Fibroblast of skin of abdomen (primary cell): ENCODE results near the gene KRT7.
"Not testable (repeated sequence)": the region's sequence is repeated elsewhere in the genome, so short reads cannot be mapped to it uniquely, and the experiment has no call there.

Source experiments
- DNase-seq: peaks from one replicate; pipeline ENCODE4 v3.0.0-alpha.2; 2013

Gene KRT7

DNA sequence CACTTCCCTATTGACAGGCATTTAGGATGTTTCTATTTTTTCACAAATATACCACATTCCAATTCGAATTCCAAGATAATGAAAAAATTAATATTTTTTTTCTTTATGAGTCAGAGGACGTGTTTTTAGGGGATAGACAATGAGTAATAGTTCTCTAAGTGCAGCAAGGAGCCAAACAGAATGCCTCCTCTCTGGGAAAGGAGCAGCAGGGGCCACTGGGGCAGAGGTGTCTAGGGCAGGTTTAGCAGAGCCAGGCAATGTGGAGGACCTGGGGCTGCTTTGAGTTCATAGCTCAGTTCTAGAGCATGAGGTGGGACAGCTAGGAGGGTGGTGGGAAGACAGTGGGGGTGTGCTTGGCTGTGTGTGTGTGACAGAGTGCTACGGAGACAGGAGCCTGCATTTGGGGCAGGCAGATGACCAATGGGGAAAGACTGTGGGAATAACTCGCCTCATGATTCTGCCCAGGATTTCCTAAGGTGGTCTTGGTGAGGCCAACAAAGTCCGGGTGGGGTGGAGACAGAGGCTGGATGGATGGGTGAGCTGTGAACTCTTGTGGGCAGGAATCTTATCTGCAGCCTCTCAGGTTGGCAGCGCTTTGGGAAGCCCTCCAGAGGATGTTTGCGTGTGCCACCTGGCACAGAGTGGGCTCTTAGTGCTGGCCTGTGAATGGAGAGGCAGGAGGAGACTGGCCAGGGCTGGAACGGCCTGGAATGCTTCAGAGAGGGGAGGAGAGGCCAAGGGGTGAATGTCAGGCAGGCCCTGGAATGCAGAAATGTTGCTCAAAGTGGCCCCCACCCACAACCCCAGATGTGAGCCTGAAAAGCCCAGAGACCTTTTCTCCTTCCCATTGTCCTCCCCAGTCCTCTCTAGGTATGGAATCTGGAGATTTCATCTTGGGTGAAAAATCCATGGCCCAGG is 2.4 kb upstream of the KRT7 start:
- peak; percentile 90 for DNase-seq

DNA sequence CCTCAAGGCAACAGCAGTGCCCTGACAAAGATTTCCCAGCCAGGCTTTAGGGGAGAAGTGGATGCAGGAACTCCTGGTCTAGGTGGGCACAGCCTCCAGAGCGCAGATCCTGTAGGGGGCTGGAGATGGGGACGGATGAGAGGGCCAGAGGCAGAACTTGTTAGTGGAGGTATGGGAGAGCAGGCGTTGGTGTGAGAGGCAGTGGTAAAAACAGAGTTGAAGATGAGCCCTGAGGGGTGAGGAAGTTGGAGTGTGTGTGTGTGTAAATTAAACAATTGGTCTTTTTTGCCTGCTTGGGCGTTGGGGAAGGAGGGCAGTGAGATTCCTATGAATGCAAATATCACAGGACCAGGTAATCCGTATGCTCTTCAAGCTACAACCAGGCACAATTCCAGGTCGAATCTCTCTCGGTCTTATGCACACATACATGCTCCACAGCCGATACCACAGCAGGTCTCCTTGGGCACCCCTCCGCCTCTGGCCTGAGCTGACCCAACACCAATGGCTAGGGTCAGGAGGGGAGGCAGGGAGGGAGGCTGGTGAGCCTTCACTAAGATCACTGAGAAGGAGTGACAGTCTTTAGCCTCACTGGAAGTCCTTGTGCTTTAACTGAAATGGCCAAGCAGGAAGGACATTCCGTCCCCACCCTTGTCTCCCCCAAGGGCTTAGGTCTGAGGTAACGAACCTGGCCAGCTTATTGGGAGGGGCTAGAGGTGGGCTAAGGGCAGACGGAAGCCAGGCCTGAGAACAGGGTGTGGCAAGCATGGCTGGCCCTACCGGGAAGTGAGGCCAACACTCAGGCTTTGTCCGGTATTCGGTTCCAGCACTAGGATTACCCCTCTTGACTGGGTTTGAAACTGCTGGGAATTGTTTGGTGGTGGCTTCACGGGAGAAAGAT is 1.5 kb upstream of the KRT7 start:
- no peak for DNase-seq

DNA sequence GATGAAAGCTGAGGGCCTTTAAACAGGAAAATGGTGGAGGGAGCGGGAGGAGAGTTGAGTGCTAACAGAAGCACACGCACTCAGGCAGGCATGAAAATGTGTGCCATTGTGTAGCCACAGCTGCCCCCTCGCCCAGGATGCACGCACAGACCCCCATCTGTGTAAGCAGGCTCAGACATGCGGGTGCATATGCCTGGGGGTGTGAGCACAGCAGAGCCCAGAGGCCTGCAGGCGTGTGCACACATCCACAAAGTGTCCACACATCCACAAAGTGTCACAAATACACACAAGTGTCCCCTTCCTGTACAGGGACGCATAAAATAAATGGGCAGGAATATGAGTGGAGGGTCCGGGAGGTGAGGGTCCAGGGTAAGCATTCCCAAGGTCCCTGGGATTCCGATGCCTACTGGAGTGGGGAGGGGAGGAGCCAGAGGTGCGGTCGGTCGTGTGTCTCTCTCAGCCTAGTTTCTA is 805 bp upstream of the KRT7 start:
- no peak for DNase-seq

DNA sequence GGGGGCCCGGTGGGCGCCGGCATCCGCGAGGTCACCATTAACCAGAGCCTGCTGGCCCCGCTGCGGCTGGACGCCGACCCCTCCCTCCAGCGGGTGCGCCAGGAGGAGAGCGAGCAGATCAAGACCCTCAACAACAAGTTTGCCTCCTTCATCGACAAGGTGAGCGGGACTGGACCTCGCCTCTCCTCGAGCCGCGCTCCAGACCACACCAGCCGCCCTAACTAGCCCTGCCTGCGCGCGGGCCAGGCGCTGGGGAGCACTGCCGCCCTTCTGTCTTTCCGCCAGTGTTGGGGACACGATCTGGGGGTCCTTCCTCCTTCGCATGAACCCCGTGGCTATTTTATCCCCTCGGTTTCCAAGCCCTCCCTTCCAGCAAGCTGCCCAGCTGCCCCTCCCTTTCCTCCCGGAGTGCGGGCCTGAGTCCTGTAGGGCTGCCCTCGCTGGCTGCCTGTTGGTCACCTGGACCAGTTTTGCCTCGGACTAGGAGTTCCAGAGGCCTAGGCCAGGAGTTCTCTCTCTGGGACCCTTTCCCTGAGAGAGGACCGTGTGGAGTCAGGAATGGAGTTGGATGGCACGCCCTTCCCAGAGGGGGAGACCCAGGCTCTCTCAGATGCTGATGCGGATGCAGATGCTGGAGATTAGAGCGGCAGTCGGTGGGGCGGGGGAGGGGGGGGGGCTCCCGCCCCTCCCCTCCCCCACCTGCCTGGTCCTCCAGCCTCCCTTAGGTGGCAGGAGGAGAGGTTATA is 592 bp downstream of the KRT7 start:
- DNase-seq: no peak

DNA sequence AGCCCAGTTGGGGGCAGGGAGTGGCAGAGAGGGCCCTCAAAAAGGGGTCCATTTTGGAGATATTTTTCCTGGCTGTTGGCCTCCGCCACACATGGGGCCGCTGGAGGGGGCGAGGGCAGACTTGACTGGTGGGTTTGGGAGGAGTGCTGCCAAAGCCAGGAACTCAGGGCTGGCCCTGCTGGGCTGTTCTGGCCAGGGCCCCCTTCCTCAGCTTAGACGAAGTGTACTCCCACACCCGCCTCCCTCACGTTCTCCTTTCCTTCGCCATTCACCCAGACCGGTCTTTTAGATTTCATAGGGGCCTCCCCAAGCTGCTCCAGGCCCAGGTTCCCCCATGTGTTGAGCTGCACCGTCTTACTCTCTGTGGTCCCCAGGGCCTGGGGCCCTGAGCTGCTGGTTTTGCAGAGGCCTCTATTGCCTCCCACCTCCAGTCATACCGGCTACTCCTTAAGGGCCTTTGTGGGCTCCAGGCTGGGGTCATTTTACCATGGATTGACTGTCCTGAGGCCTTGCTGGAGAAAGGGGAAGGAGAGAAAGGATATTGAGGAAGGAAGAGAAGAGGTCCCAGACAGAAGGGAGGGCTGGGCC is 1.3 kb downstream of the KRT7 start:
- DNase-seq: no peak

DNA sequence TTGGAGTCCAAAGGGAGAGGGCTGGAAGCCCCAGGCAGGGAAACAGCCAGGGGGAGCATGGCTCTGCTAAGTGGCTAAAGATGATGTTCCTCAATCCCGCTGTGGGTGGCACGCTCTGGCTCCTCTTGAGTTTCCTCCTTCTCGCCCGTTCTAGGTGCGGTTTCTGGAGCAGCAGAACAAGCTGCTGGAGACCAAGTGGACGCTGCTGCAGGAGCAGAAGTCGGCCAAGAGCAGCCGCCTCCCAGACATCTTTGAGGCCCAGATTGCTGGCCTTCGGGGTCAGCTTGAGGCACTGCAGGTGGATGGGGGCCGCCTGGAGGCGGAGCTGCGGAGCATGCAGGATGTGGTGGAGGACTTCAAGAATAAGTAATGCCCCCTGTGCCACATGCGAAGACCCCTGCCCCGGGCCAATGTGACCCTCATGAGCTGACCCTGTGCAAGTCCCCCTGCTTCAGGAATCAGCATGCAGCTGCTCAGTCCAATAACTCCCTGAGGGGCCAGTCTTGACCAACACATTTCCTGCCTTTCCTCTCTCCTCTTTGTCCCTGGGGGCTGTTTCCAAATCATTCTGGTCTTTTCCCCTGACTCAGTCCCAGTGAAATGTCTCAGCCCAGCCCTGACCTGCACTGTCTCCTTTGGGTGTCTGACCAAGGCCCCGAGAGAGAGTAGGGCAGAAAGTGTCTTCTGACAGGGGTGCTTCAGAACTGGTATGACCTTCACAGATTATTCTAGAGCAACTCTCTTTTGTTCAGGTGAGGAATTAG is 2.1 kb downstream of the KRT7 start:
- no peak for DNase-seq

DNA sequence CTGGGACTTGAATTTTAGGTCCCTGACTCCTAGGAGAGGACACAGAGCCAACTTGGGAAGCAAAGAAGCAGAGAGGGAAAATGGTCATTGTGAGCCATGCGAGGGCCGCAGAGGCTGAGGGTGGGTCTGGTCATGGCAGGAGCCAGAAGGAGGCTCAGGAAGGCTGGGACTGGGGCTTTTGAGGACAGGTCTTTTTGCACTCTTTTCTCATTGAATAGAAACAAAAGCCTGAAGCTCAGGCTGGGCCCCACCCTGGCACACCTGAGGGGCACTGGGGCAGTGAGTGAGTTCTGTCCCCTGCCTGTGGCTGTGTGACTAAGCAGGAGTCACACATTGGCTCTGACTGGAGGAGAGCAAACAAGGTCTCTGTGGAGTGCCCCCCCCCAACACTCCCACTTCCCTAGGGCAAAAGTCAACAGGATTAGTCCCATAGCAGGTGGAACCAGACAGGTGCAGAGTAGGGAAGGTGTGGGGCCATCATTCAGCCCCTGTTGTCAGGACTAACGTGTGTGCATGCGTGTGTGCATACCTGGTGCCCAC is 2.8 kb downstream of the KRT7 start:
- DNase-seq: no peak

DNA sequence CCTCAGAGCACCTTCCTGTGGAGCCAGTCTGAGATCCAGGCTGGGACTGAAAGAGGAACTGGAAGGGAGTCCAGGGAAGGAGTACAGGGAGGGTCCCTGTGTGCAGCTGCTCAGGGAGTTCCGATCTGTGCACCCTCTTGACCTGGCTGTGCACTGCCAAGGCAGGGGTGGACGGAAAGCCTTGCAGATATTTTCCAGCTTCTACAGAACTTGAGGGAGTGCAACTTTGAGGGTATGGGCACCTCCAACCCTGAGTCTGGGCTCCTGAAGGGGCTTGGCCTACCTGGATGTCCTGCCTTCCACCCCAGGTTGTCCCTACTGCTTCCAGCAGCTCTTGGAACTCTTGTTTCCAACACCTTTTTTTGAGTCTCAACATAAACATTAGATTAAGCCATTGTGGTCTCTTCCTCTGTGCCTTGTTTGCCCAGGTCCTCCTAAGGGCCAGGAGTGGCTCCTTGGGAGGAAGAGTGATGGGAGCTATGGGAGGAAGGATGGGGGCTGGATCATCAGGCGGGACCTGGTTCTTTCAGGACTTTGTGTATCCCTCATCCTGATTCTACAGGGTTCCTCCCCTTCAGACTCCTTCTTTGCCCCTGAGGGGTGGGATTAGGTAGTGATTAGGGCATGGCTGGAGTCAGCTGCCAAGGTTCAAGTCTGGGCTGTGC is 3.5 kb downstream of the KRT7 start:
- no peak for DNase-seq

DNA sequence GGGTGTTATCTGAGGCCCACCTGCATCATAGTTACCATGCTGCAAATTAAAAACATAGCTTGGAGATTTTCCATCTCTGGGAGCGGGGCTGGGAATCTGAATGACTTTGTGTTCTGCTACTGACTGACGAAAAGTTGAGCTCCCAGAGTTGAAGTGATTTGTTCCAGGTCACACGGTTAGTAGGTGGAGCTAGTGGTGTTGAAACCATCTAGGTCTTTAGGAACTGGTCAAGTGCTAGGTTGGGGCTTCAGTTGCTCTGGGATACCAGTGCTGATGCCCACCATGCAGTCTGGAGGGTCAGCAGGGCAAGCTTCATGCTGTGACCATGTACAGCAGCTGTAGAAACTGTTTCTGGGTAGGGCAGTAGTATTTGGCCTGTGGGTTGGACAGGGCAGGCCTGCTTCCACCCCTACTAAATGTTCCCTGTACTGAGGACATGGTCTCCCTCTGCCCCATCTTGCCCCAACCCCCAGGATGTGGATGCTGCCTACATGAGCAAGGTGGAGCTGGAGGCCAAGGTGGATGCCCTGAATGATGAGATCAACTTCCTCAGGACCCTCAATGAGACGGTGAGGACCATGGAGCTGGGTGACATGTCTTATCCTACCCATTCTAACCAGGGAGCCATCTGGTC is 5.3 kb downstream of the KRT7 start:
- no peak for DNase-seq

DNA sequence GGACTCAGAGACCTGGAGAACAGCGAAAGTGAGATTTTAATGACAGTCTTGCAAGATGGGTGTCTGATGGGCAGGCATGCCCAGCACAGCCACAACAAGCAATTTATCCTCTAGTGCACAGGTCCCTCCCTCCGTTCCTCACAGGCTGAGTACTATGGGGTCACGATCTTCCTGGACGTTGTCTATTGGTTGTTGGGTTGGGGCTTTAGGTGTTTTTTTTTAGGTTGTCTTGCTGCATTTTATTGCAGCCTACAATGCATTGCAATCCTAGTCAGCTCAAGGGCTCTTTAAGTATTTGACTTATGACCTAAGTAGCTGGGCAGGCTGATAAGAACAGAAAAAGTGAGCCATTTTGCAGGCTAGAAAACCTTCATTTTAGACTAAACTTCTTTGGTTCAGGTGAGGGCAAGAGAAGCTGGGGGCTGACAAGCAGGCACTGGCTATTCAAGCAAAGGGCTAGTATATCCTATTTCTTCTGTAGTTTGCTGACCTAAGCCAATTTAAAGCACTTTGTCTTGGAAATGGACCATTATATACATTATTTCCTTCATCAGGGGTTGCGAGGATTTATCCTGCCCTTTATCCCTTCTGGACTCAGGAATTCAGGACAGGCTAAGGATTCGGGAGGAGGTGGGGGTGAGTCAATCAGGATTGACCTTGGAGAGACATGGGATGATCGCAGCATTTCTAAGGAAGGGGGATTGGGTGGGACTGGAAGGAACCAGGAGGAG is 6.0 kb downstream of the KRT7 start:
- no peak for DNase-seq

DNA sequence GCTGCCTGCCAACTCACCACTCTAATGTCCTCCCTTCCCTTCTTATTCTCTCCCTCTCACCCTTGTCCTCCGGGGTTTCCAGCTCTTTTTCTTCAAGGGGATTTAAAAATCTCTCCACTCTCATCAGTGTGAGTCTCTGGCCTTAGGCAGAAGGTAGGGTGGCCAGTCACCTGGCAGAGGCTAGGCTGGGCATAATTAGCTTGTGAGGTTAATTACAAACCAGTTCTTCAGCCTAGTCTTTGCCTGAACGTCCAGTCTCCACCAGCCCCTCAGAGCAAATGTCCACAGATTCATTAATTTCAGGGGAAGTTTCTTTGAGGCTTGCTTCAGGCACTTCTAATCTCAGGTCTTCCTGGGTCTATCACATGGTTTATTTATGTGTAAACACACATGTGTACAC is 6.7 kb downstream of the KRT7 start:
- DNase-seq: no peak

DNA sequence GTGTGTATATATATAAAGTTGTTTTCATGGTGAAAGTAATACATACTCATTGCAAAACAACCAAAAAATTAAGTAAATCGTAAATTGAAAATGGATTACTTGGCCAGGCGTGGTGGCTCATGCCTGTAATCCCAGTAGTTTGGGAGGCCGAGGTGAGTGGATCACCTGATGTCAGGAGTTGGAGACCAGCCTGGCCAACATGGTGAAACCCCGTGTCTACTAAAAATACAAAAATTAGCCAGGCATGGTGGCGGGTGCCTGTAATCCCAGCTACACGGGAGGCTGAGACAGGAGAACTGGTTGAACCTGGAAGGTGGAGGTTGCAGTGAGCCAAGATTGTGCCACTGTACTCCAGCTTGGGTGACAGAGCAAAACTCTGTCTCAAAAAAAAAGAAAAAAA is 7.2 kb downstream of the KRT7 start:
- not testable (repeated sequence) for DNase-seq

DNA sequence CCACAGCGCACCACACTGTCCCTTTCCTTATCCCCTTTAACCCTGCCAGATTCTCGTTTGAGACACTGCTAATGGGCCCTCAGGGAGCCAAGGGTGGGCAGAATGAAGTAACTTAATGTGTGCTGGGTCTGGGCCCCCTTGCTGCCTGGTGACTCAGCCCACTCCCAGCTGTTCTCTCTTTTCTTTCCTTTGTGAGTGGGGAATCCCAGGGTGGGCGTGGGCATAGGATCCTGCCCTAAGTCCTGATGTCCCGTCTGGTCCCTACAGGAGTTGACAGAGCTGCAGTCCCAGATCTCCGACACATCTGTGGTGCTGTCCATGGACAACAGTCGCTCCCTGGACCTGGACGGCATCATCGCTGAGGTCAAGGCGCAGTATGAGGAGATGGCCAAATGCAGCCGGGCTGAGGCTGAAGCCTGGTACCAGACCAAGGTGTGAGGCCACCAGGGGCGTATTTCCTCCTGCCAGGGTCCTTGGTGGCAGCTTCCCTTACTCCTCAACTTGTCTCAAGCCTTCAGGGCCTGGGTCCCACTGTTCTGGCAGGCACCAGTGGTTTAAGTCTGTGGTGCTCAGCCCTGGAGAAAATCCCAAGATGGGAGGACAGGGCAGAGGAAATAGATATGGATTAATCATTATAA is 8.3 kb downstream of the KRT7 start:
- no peak for DNase-seq

DNA sequence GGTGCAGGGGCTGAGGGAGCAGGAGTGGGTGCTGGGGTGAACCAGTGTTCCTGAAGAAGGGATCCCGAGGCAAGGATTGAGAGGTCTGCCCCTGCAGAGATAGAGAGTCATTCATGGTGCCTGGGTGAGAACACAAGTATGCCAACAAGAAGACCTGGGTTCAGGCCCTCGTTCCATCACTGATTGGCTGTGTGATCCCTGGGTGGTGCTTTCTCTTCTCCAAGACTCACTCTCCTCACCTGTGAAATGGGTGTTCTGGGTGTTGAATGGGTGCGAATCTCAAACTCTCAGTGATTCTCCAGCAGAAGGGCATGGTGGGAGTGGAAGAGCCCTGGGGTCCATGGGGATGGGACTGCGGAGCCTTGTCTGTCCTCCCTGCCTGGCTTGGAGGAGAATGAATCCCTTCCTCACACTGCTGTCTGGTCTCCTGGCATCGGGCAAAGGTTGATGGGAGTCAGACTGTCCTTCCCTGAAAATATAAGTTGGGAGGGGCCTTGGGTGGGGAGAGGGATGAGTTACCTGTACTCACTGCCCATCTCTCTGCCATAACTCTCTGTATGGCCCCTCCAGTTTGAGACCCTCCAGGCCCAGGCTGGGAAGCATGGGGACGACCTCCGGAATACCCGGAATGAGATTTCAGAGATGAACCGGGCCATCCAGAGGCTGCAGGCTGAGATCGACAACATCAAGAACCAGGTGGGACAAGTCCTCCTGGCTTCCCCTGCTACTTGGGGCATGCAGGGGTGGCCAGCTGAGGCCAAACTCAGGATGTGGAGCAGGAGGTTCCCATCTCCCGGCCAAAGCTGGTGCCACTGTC is 9.6 kb downstream of the KRT7 start:
- DNase-seq: no peak

DNA sequence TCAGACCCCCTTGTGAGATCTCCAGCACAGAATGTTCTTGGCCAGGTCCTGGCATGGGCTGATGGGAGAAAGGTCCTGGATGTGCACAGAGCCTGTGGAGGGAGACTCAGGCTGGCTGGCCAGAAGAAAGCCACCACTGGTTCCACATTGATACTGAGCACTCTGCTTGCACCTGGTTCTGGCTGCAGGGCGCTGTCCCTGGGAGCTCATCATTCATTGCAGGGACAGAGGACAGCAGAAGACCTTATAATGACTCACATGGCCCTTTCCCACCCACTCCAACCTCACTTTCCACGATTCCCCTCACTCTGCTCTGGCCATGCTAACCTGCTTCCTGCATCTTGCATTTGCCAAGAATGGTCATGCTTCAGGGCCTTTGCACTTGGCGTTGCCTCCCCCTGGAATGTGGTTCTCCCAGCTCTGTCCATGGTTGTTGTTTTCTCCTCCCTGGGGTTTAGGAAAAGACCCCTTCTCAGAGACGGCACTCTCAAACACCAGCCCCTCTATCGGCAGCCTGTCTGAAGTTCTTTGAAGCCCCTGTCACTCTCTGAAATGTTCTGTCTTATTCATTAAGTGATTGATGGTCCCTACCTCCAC is 10.3 kb downstream of the KRT7 start:
- no peak for DNase-seq

DNA sequence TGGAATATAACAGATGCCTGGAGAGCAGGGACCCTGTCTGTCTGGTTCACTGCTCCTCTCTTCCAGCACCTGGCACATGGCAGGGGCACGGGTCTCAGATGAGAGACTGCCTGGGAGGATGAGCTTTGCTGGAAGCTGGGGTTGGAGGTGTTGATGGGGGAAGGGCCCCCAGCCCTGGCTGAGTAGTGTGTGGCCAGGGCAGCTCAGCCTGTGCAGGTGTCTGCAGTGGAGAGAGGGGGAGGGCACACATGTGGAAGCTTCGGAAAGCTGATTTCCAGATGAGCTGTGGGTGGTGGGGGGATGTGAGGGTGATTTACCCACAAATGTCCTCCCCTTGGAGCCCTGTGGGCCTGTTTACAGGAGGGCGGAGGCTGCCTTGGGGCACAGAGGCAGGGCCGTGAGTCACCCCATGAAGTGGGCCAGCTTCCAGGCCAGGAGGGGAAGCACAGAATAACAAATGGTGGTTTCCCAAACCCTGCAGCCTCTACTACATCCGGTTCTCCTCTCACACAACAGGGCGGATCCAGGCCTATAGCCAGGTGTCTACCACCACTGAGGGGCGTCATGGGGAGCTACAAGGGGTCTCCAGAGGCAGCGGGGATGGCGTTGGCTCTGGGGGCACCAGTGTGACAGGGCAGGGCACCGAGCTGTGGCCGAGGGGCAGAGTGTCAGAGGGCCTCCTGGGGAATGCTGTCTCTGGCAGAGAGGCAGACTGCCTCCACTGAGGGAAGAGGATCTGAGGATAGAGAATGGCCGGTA is 11.0 kb downstream of the KRT7 start:
- DNase-seq: peak; percentile 90

DNA sequence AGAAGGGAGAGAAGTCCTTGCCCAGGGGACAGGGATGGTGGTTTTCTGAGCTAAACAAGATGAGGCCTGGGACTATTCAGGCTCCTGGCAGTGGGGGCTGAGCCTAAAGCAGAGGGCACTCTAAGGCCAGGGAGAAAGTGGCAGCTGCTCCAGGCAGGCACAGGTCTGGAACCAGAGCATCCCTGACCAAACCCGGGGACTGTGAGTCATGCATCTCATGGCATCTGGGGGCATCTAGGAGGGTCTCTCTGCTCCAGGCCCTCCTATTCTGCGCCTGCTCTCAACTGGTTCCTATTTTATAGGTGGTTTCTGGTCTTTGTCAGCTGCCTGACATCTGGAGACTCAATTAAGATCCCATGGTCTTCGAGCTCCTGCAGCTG is 11.6 kb downstream of the KRT7 start:
- no peak for DNase-seq
